DOHH2 (cell line): ENCODE results near the gene MTHFSD.

Experiments used
- H3F3A ChIP-seq: fragments of 200-600 bp; sonication (generic), shearing (Covaris generic); 2 replicates; pipeline ENCODE4 v1.6.0; 2016; ENCODE audit warnings: antibody characterized with exemption, mild to moderate bottlenecking; ENCODE audit not compliant: control insufficient read depth, insufficient read depth
- H3K27ac ChIP-seq: fragments of 200-600 bp; sonication (generic); 2 replicates; pipeline ENCODE4 v1.5.1; 2014; ENCODE audit warnings: low read depth, mild to moderate bottlenecking, low read length, moderate library complexity
- H3K27me3 ChIP-seq: fragments of 200-600 bp; sonication (generic); 2 replicates; pipeline ENCODE4 v1.6.1; 2014; ENCODE audit warnings: mild to moderate bottlenecking, low read length, mixed read lengths; ENCODE audit not compliant: control insufficient read depth
- H3K36me3 ChIP-seq: fragments of 200-600 bp; sonication (generic); 2 replicates; pipeline ENCODE4 v1.6.1; 2014; ENCODE audit warnings: mild to moderate bottlenecking, low read length, moderate library complexity, mixed read lengths; ENCODE audit not compliant: control insufficient read depth
- H3K4me1 ChIP-seq: fragments of 200-600 bp; sonication (generic); 2 replicates; pipeline ENCODE4 v1.6.1; 2014; ENCODE audit warnings: mild to moderate bottlenecking, low read length, mixed read lengths; ENCODE audit not compliant: control insufficient read depth
- H3K4me2 ChIP-seq: fragments of 200-600 bp; sonication (generic); 2 replicates; pipeline ENCODE4 v1.6.0; 2014; ENCODE audit warnings: mild to moderate bottlenecking, low read length, moderate library complexity
- H3K4me3 ChIP-seq: fragments of 200-600 bp; sonication (generic); 2 replicates; pipeline ENCODE4 v1.5.1; 2014; ENCODE audit warnings: mild to moderate bottlenecking, low read length, mixed read lengths
- H3K79me2 ChIP-seq: fragments of 200-600 bp; sonication (generic); 2 replicates; pipeline ENCODE4 v1.6.1; 2014; ENCODE audit warnings: mild to moderate bottlenecking, low read length, mixed read lengths; ENCODE audit not compliant: control insufficient read depth
- H3K9me2 ChIP-seq: fragments of 200-600 bp; sonication (generic); replicated peaks from 2 replicates; pipeline ENCODE4 v1.6.1; 2014; ENCODE audit warnings: mild to moderate bottlenecking, low read length, mixed read lengths; ENCODE audit not compliant: control insufficient read depth
- H3K9me3 ChIP-seq: fragments of 200-600 bp; sonication (generic); 2 replicates; pipeline ENCODE4 v1.6.1; 2014; ENCODE audit warnings: antibody characterized with exemption, low read length, mixed read lengths; ENCODE audit not compliant: control insufficient read depth, insufficient read depth
- H4K20me1 ChIP-seq: fragments of 200-600 bp; sonication (generic); 2 replicates; pipeline ENCODE4 v1.6.0; 2014; ENCODE audit warnings: low read depth, mild to moderate bottlenecking, antibody characterized with exemption, low read length, moderate library complexity; ENCODE audit not compliant: control insufficient read depth, insufficient read depth
- EZH2phosphoT487 ChIP-seq: fragments of 200-600 bp; sonication (generic); IDR thresholded peaks from 2 replicates; pipeline ENCODE4 v1.6.1; 2017; ENCODE audit warnings: borderline replicate concordance, mild to moderate bottlenecking, antibody characterized with exemption, low read length, moderate library complexity, mixed read lengths
- TF ChIP-seq, protein P1 (sequence below): fragments of 200-600 bp; sonication (generic); IDR thresholded peaks from one replicate; pipeline ENCODE4 v1.5.1; 2014; ENCODE audit warnings: antibody characterized with exemption, mild to moderate bottlenecking, low read depth, low read length; ENCODE audit not compliant: poor library complexity, severe bottlenecking

Gene MTHFSD

DNA sequence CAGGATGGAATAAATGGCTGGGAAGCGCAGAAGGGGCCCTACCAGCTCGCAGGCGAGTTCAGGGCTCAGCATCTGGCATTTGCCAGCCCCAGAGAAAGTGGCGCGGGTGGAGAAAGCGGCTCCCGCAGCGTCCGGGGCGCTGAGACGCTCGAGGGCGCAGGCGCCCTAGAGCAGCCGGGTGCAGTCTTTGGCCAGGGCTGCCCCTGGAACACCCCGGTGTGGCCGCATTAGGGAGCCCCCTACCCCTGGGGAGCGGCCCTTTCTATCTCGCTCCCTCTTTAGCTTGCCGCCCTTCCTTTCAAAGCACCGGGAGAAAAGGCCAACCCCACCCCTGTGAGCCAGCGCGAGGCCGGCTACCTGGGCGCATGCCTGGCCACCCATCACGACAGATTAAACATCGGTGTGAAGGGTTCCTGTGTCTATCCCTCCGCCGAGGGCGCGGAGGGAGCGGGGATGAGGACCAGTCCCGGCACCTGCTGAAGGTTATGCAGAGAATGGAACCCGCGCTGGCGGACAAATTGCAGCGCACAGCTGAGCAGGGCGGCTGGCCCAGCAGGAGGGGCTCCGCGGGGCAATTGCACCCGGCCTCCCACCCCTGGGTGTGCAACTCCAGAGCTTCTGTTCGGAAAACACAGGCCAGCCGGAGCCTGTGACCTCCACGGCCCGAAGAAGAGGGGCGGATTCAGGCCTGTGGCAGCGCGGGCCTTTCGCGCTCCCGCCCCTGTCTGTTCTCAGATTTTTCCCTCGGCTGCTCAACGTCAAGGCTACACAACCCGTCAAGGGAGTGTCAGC, 60.3 kb downstream of the MTHFSD start:
- Histone ChIP-seq H3K27me3 (no peaks in the 10 kb centered on the region), H3K36me3 (no peaks in the 10 kb centered on the region), H3K4me1 (no peaks in the 10 kb centered on the region), H3K9me3 (no peaks in the 10 kb centered on the region), H4K20me1 (no peaks in the 10 kb centered on the region), H3K79me2 (no peaks in the 10 kb centered on the region), H3K9me2 (no peaks in the 10 kb centered on the region), H3K4me3 (no peak overlapping the region), H3K27ac (no peak overlapping the region), H3F3A (no peaks in the 10 kb centered on the region), H3K4me2 (no peak overlapping the region)
- TF ChIP-seq, protein P1, sequence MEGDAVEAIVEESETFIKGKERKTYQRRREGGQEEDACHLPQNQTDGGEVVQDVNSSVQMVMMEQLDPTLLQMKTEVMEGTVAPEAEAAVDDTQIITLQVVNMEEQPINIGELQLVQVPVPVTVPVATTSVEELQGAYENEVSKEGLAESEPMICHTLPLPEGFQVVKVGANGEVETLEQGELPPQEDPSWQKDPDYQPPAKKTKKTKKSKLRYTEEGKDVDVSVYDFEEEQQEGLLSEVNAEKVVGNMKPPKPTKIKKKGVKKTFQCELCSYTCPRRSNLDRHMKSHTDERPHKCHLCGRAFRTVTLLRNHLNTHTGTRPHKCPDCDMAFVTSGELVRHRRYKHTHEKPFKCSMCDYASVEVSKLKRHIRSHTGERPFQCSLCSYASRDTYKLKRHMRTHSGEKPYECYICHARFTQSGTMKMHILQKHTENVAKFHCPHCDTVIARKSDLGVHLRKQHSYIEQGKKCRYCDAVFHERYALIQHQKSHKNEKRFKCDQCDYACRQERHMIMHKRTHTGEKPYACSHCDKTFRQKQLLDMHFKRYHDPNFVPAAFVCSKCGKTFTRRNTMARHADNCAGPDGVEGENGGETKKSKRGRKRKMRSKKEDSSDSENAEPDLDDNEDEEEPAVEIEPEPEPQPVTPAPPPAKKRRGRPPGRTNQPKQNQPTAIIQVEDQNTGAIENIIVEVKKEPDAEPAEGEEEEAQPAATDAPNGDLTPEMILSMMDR, result no peak
- TF ChIP-seq EZH2phosphoT487, result no peak

DNA sequence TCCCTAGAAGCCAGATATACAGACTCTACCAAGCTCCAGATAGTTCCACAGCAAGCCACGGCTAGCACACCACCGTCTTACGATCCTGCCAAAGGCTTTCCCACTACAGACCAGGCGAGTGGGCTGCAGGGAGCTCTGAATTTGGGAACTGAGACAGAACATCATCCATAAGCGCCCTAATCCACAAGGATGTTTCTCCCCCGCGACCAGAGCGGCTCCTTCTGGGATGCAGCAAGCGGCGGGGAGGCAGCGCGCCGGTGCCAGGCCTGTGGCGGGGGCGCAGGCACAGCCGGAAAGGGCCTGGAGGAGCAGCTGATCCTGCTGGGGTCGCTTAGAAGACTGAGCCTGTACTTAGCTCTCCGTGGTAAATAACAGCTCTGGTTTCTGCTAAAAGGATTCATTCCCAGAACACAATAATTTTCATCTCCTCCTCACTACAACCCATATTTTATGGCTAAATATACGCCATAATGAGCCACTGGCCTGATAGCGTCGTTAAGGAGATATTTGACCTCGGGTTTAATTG, 60.9 kb downstream of the MTHFSD start:
- no peaks in the 10 kb centered on the region for H3K79me2 ChIP-seq
- no peaks in the 10 kb centered on the region for H3K4me1 ChIP-seq
- no peaks in the 10 kb centered on the region for H3K9me2 ChIP-seq
- H3F3A ChIP-seq, result no peaks in the 10 kb centered on the region
- H3K4me3 ChIP-seq, result no peak overlapping the region
- H3K4me2 ChIP-seq, result no peak overlapping the region
- no peak for TF ChIP-seq EZH2phosphoT487
- TF ChIP-seq, protein P1, result no peak
- H3K9me3 ChIP-seq, result no peaks in the 10 kb centered on the region
- no peaks in the 10 kb centered on the region for H3K27me3 ChIP-seq
- H4K20me1 ChIP-seq, result no peaks in the 10 kb centered on the region
- no peaks in the 10 kb centered on the region for H3K36me3 ChIP-seq
- no peak overlapping the region for H3K27ac ChIP-seq

DNA sequence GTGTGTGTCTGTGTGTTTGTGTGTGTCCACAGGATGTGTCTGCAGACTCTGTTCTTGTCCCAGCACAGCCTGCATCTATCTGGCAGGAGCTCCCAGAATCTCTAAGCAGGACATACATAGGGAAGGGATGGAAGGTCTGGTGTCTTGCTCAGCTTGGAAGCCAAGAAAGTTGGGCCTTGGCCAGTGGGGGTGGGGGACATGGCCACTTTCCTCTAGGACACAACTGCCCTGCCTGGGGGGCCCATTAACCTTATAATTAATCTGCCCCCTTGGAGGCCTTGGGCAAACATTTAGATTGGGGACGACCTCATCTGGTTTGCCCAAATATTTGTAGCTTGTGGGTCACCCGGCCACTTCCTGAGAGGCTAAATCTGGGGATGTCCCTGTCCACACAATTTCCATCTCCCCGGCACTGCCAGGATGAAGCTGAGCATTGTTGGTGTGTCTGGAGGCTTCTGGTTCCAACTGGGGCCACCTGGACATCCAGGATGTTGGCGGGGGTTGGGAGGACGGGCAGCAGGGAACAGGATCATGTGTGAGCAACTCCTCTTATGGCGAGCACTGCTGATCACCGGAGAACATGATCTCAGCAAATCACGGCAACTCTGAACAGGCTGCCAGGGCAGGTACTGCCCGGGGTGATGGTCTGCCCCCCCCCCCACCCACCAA, 61.9 kb downstream of the MTHFSD start:
- Histone ChIP-seq H3K36me3 (no peaks in the 10 kb centered on the region), H4K20me1 (no peaks in the 10 kb centered on the region), H3K27me3 (no peaks in the 10 kb centered on the region), H3K9me3 (no peaks in the 10 kb centered on the region), H3F3A (no peaks in the 10 kb centered on the region), H3K27ac (no peak overlapping the region), H3K4me1 (no peaks in the 10 kb centered on the region), H3K79me2 (no peaks in the 10 kb centered on the region), H3K4me3 (no peak overlapping the region), H3K4me2 (no peak overlapping the region), H3K9me2 (no peaks in the 10 kb centered on the region)
- TF ChIP-seq EZH2phosphoT487, result no peak
- TF ChIP-seq, protein P1, result no peak
